ENCODE data around the gene ECSCR.
"Not testable (repeated sequence)": the region's sequence is repeated elsewhere in the genome, so short reads cannot be mapped to it uniquely, and the experiment has no call there.

Gene ECSCR

GRCh38 chr5:139481580-139482049 lies 19.1 kb upstream of the ECSCR start:
- no peaks in the 10 kb centered on the region for H3K27me3 Mint-ChIP-seq
- H3K36me3 Mint-ChIP-seq = peaks cover 38% of the 10 kb centered on the region
- H3K4me1 Mint-ChIP-seq = peaks cover 53% of the 10 kb centered on the region
- H3K27ac Mint-ChIP-seq = peak overlapping the region; percentile 97
- peak overlapping the region; percentile 87 for H3K4me3 Mint-ChIP-seq
- H3K9me3 Mint-ChIP-seq = no peaks in the 10 kb centered on the region
- DNase-seq = peak; percentile 38
- CTCF ChIA-PET = interaction anchor here (1.1 to 3.1 kb wide), 13 partner anchors 9 to 68 kb away, joined by 3 to 43 read pairs (median 7); partner anchors contain the start of gene SMIM33

GRCh38 chr5:139481122-139481533 lies 18.6 kb upstream of the ECSCR start:
- no peaks in the 10 kb centered on the region for H3K9me3 Mint-ChIP-seq
- peak overlapping the region; percentile 87 for H3K4me3 Mint-ChIP-seq
- H3K27ac Mint-ChIP-seq = peak overlapping the region; percentile 97
- H3K27me3 Mint-ChIP-seq = no peaks in the 10 kb centered on the region
- peak; percentile 52 for DNase-seq
- peaks cover 40% of the 10 kb centered on the region for H3K36me3 Mint-ChIP-seq
- CTCF ChIA-PET = interaction anchor here (1.3 to 3.1 kb wide), 10 partner anchors 8 to 61 kb away, joined by 4 to 43 read pairs (median 8); partner anchors contain the start of gene SMIM33
- H3K4me1 Mint-ChIP-seq = peaks cover 58% of the 10 kb centered on the region

GRCh38 chr5:139479729-139480128 lies 17.2 kb upstream of the ECSCR start:
- DNase-seq, H3K9me3 Mint-ChIP-seq, H3K27ac Mint-ChIP-seq, H3K27me3 Mint-ChIP-seq, H3K4me3 Mint-ChIP-seq: not testable (repeated sequence)
- CTCF ChIA-PET = interaction anchor here (1.6 kb wide), 1 partner anchor 9 kb away, joined by 4 read pairs; the partner anchor contains the start of gene SMIM33
- Mint-ChIP-seq H3K4me1 (peaks cover 70% of the 10 kb centered on the region), H3K36me3 (peaks cover 52% of the 10 kb centered on the region)

GRCh38 chr5:139478657-139479423 lies 16.3 kb upstream of the ECSCR start:
- Mint-ChIP-seq H3K4me3 (peak overlapping the region; percentile 5), H3K36me3 (peaks cover 58% of the 10 kb centered on the region), H3K4me1 (peaks cover 78% of the 10 kb centered on the region), H3K27ac (peak overlapping the region; percentile 58)
- H3K27me3 Mint-ChIP-seq, DNase-seq, H3K9me3 Mint-ChIP-seq: not testable (repeated sequence)
- CTCF ChIA-PET = interaction anchor here (1.2 to 1.4 kb wide), 2 partner anchors 40 to 59 kb away, joined by 3 to 5 read pairs; no protein-coding TSS in a partner anchor

GRCh38 chr5:139475865-139476617 lies 13.5 kb upstream of the ECSCR start:
- Mint-ChIP-seq H3K4me1 (peaks cover 93% of the 10 kb centered on the region), H3K9me3 (no peaks in the 10 kb centered on the region), H3K4me3 (peak overlapping the region; percentile 48), H3K27me3 (no peaks in the 10 kb centered on the region), H3K27ac (peak overlapping the region; percentile 86), H3K36me3 (peaks cover 59% of the 10 kb centered on the region)
- DNase-seq = peak; percentile 20
- CTCF ChIA-PET = interaction anchor here (1.2 to 2.0 kb wide), 5 partner anchors 9 to 54 kb away, joined by 3 to 10 read pairs (median 4); no protein-coding TSS in a partner anchor

- peaks cover 54% of the 10 kb centered on the region for H3K36me3 Mint-ChIP-seq
- peak; percentile 44 for DNase-seq
These were observed 12.6 kb upstream of the ECSCR start for GRCh38 chr5:139474890-139475791.

GRCh38 chr5:139473565-139473964 lies 11.0 kb upstream of the ECSCR start:
- Mint-ChIP-seq H3K36me3 (peaks cover 45% of the 10 kb centered on the region), H3K27me3 (no peaks in the 10 kb centered on the region), H3K4me1 (peaks cover 98% of the 10 kb centered on the region), H3K4me3 (no peak overlapping the region), H3K27ac (peak overlapping the region; percentile 73), H3K9me3 (no peaks in the 10 kb centered on the region)
- CTCF ChIA-PET = interaction anchor here (0.6 to 2.1 kb wide), 4 partner anchors 8 to 63 kb away, joined by 3 to 8 read pairs (median 5); partner anchors contain the start of gene STING1
- peak; percentile 4 for DNase-seq

More at GRCh38 chr5:139474890-139475791, 12.6 kb upstream of the ECSCR start:
- CTCF ChIA-PET = interaction anchor here (1.2 to 1.5 kb wide), 3 partner anchors 37 to 53 kb away, joined by 3 to 5 read pairs (median 4); no protein-coding TSS in a partner anchor
- Mint-ChIP-seq H3K4me3 (peak overlapping the region; percentile 48), H3K4me1 (peaks cover 93% of the 10 kb centered on the region), H3K27me3 (no peaks in the 10 kb centered on the region), H3K27ac (peak overlapping the region; percentile 86), H3K9me3 (no peaks in the 10 kb centered on the region)

GRCh38 chr5:139473105-139473504 lies 10.6 kb upstream of the ECSCR start:
- peak; percentile 16 for DNase-seq
- H3K27me3 Mint-ChIP-seq = peaks cover 4% of the 10 kb centered on the region
- peaks cover 99% of the 10 kb centered on the region for H3K4me1 Mint-ChIP-seq
- CTCF ChIA-PET = interaction anchor here (1.0 to 2.1 kb wide), 3 partner anchors 9 to 50 kb away, joined by 5 to 8 read pairs (median 5); partner anchors contain the start of gene STING1
- H3K27ac Mint-ChIP-seq = peak overlapping the region; percentile 73
- no peak overlapping the region for H3K4me3 Mint-ChIP-seq
- H3K9me3 Mint-ChIP-seq = no peaks in the 10 kb centered on the region
- peaks cover 42% of the 10 kb centered on the region for H3K36me3 Mint-ChIP-seq

GRCh38 chr5:139472386-139473030 lies 10.0 kb upstream of the ECSCR start:
- Mint-ChIP-seq H3K27ac (peak overlapping the region; percentile 90), H3K36me3 (peaks cover 37% of the 10 kb centered on the region), H3K27me3 (peaks cover 4% of the 10 kb centered on the region), H3K4me3 (peak overlapping the region; percentile 92), H3K4me1 (peaks cover 94% of the 10 kb centered on the region), H3K9me3 (no peaks in the 10 kb centered on the region)
- CTCF ChIA-PET = interaction anchor here (1.5 to 2.1 kb wide), 2 partner anchors 9 to 41 kb away, joined by 5 to 8 read pairs; partner anchors contain the start of gene STING1
- peak; percentile 43 for DNase-seq

- CTCF ChIA-PET = interaction anchor here (0.9 to 1.9 kb wide), 5 partner anchors 10 to 50 kb away, joined by 3 to 9 read pairs (median 4); partner anchors contain the start of gene STING1
- H3K36me3 Mint-ChIP-seq = peaks cover 26% of the 10 kb centered on the region
- H3K4me3 Mint-ChIP-seq = peak within 1 kb of the TSS; percentile 92
- peak within 1 kb of the TSS; percentile 90 for H3K27ac Mint-ChIP-seq
- H3K27me3 Mint-ChIP-seq = peaks cover 4% of the 10 kb centered on the region
- H3K9me3 Mint-ChIP-seq = no peaks in the 10 kb centered on the region
- DNase-seq = peak; percentile 66
- peaks cover 78% of the 10 kb centered on the region for H3K4me1 Mint-ChIP-seq
These were observed 8.3 kb upstream of the ECSCR start, which contains the start of gene SMIM33 for GRCh38 chr5:139470821-139471300. SMIM33 (plus strand) TSS chr5:139471004; CDS start chr5:139471122, 118 bp downstream.

GRCh38 chr5:139468421-139468931 lies 5.9 kb upstream of the ECSCR start:
- Mint-ChIP-seq H3K36me3 (peaks cover 8% of the 10 kb centered on the region), H3K9me3 (no peaks in the 10 kb centered on the region), H3K4me1 (peaks cover 54% of the 10 kb centered on the region), H3K4me3 (no peak overlapping the region), H3K27ac (peak overlapping the region; percentile 77), H3K27me3 (peaks cover 10% of the 10 kb centered on the region)
- DNase-seq = no peak
- CTCF ChIA-PET = interaction anchor here (0.7 to 2.9 kb wide), 3 partner anchors 23 to 46 kb away, joined by 3 to 9 read pairs (median 7); no protein-coding TSS in a partner anchor

- Mint-ChIP-seq H3K4me3 (no peak overlapping the region), H3K9me3 (no peaks in the 10 kb centered on the region), H3K4me1 (peaks cover 51% of the 10 kb centered on the region), H3K27ac (peak overlapping the region; percentile 28), H3K27me3 (peaks cover 16% of the 10 kb centered on the region), H3K36me3 (no peaks in the 10 kb centered on the region)
- no peak for DNase-seq
- CTCF ChIA-PET = interaction anchor here (2.1 kb wide), 1 partner anchor 52 kb away, joined by 6 read pairs; no protein-coding TSS in a partner anchor
These were observed 845 bp downstream of the ECSCR start for GRCh38 chr5:139461698-139462097.

Data from activated naive CD4-positive, alpha-beta T cell treated with anti-CD3 and anti-CD28 coated beads, Interleukin-2, amount 10 ng/mL, durations not matched to agents 7 days and 5 days (primary cell).